Stimulated activated naive B cell treated with anti-CD40 and anti-IgM and Interleukin-4, amounts not matched to agents 10 μg/mL and 1 μg/mL and 100 μg/mL, for 72 hours (primary cell): ENCODE data around the gene SERPINA9.
A peak's percentile ranks its signal among the peaks of the same experiment; 100 is the strongest.
"Not testable (repeated sequence)": the region's sequence is repeated elsewhere in the genome, so short reads cannot be mapped to it uniquely, and the experiment has no call there.

ENCODE experiments used
- ATAC-seq, 2 donors: fragments of 150-1000 bp; cut with Tn5 transposase; replicated peaks; 2 replicates each; pipeline ENCODE4 v1.10.0; 2021; ENCODE audit warnings: moderate library complexity in 1 of 2
- DNase-seq: peaks from one replicate; pipeline ENCODE4 v3.0.0; 2021
- H3K27ac Mint-ChIP-seq: one replicate; pipeline ENCODE4 v1.8.0; 2022; ENCODE audit warnings: mild to moderate bottlenecking, mixed read lengths
- H3K27me3 Mint-ChIP-seq, 2 donors: one replicate each; pipeline ENCODE4 v1.8.0; 2022; ENCODE audit warnings: mixed read lengths in 2 of 2
- H3K36me3 Mint-ChIP-seq, 2 donors: one replicate each; pipeline ENCODE4 v1.8.0; 2022; ENCODE audit warnings: mixed read lengths in 2 of 2, mild to moderate bottlenecking in 1 of 2
- H3K4me1 Mint-ChIP-seq, 2 donors: one replicate each; pipeline ENCODE4 v1.8.0; 2022; ENCODE audit warnings: mixed read lengths in 2 of 2, mild to moderate bottlenecking in 1 of 2
- H3K4me3 Mint-ChIP-seq, 2 donors: one replicate each; pipeline ENCODE4 v1.8.0; 2022; ENCODE audit warnings: mild to moderate bottlenecking in 2 of 2, mixed read lengths in 2 of 2, moderate library complexity in 1 of 2
- H3K9me3 Mint-ChIP-seq, 2 donors: one replicate each; pipeline ENCODE4 v1.8.0; 2022; ENCODE audit warnings: mixed read lengths in 2 of 2, mild to moderate bottlenecking in 1 of 2

Gene SERPINA9

GRCh38 chr14:94446126-94446525 is 29.9 kb downstream of the SERPINA9 start:
- H3K4me1 Mint-ChIP-seq = no peaks in the 10 kb centered on the region
- ATAC-seq = no peak
- no peaks in the 10 kb centered on the region for H3K36me3 Mint-ChIP-seq
- no peak for DNase-seq
- H3K27me3 Mint-ChIP-seq = peaks cover 3 to 5% of the 10 kb centered on the region in 2 donors
- H3K4me3 Mint-ChIP-seq = no peak overlapping the region
- H3K27ac Mint-ChIP-seq = no peak overlapping the region
- H3K9me3 Mint-ChIP-seq = peaks cover 0 to 3% of the 10 kb centered on the region in 2 donors

- H3K36me3 Mint-ChIP-seq = no peaks in the 10 kb centered on the region
- peaks cover 0 to 3% of the 10 kb centered on the region in 2 donors for H3K9me3 Mint-ChIP-seq
- ATAC-seq = no peak
- DNase-seq = no peak
- H3K4me1 Mint-ChIP-seq = no peaks in the 10 kb centered on the region
- H3K27ac Mint-ChIP-seq = no peak overlapping the region
- peaks cover 0 to under 1% of the 10 kb centered on the region in 2 donors for H3K27me3 Mint-ChIP-seq
- H3K4me3 Mint-ChIP-seq = no peak overlapping the region
Observed at GRCh38 chr14:94445003-94445402, 31.0 kb downstream of the SERPINA9 start.

- no peaks in the 10 kb centered on the region for H3K36me3 Mint-ChIP-seq
- no peak overlapping the region for H3K27ac Mint-ChIP-seq
- no peak overlapping the region for H3K4me3 Mint-ChIP-seq
- peaks cover 0 to 3% of the 10 kb centered on the region in 2 donors for H3K9me3 Mint-ChIP-seq
- no peak for DNase-seq
- no peaks in the 10 kb centered on the region for H3K27me3 Mint-ChIP-seq
- H3K4me1 Mint-ChIP-seq = no peaks in the 10 kb centered on the region
- no peak for ATAC-seq
Observed at GRCh38 chr14:94441531-94442205, 34.3 kb downstream of the SERPINA9 start.

GRCh38 chr14:94441130-94441529 is 34.9 kb downstream of the SERPINA9 start:
- Mint-ChIP-seq H3K4me3 (no peak overlapping the region), H3K4me1 (no peaks in the 10 kb centered on the region), H3K36me3 (no peaks in the 10 kb centered on the region), H3K9me3 (peaks cover 0 to 3% of the 10 kb centered on the region in 2 donors), H3K27me3 (no peaks in the 10 kb centered on the region), H3K27ac (no peak overlapping the region)
- ATAC-seq = no peak
- DNase-seq = no peak

- H3K36me3 Mint-ChIP-seq = no peaks in the 10 kb centered on the region
Observed at GRCh38 chr14:94439453-94440057, 36.4 kb downstream of the SERPINA9 start.

GRCh38 chr14:94428610-94429009 is 47.4 kb downstream of the SERPINA9 start:
- Mint-ChIP-seq H3K27ac (no peak overlapping the region), H3K4me3 (no peak overlapping the region), H3K27me3 (peaks cover 15 to 19% of the 10 kb centered on the region in 2 donors), H3K36me3 (no peaks in the 10 kb centered on the region), H3K4me1 (no peaks in the 10 kb centered on the region), H3K9me3 (peaks cover 2 to 10% of the 10 kb centered on the region in 2 donors)
- no peak for ATAC-seq
- DNase-seq = no peak

More at GRCh38 chr14:94439453-94440057, 36.4 kb downstream of the SERPINA9 start:
- Mint-ChIP-seq H3K4me3 (no peak overlapping the region), H3K27ac (no peak overlapping the region), H3K27me3 (peaks cover 0 to 9% of the 10 kb centered on the region in 2 donors), H3K9me3 (peaks cover 0 to 3% of the 10 kb centered on the region in 2 donors), H3K4me1 (no peaks in the 10 kb centered on the region)
- no peak for DNase-seq
- ATAC-seq = no peak

- ATAC-seq = no peak
- H3K36me3 Mint-ChIP-seq = no peaks in the 10 kb centered on the region
- no peak overlapping the region for H3K4me3 Mint-ChIP-seq
- H3K27ac Mint-ChIP-seq = no peak overlapping the region
- peaks cover 14 to 25% of the 10 kb centered on the region in 2 donors for H3K27me3 Mint-ChIP-seq
- DNase-seq = no peak
- peaks cover 2 to 8% of the 10 kb centered on the region in 2 donors for H3K9me3 Mint-ChIP-seq
- peaks cover 0 to 1% of the 10 kb centered on the region in 2 donors for H3K4me1 Mint-ChIP-seq
Observed at GRCh38 chr14:94427016-94427613, 48.9 kb downstream of the SERPINA9 start.

- ATAC-seq (no peak), DNase-seq (no peak)
- H3K27ac Mint-ChIP-seq = no peak overlapping the region
- H3K27me3 Mint-ChIP-seq = peaks cover 10 to 26% of the 10 kb centered on the region in 2 donors
- no peaks in the 10 kb centered on the region for H3K36me3 Mint-ChIP-seq
- H3K9me3 Mint-ChIP-seq = peaks cover 2 to 4% of the 10 kb centered on the region in 2 donors
- peaks cover 0 to 1% of the 10 kb centered on the region in 2 donors for H3K4me1 Mint-ChIP-seq
- H3K4me3 Mint-ChIP-seq = no peak overlapping the region
Observed at GRCh38 chr14:94426526-94426925, 49.5 kb downstream of the SERPINA9 start.

GRCh38 chr14:94424371-94424770 is 51.6 kb downstream of the SERPINA9 start:
- Mint-ChIP-seq H3K27ac (no peak overlapping the region), H3K27me3 (peaks cover 14 to 23% of the 10 kb centered on the region in 2 donors), H3K9me3 (peaks cover 4 to 5% of the 10 kb centered on the region in 2 donors), H3K4me3 (no peak overlapping the region), H3K4me1 (peaks cover 0 to 1% of the 10 kb centered on the region in 2 donors), H3K36me3 (no peaks in the 10 kb centered on the region)
- no peak for ATAC-seq
- DNase-seq = no peak

GRCh38 chr14:94423453-94424056 is 52.4 kb downstream of the SERPINA9 start:
- H3K36me3 Mint-ChIP-seq = no peaks in the 10 kb centered on the region
- H3K4me3 Mint-ChIP-seq = no peak overlapping the region
- DNase-seq = peak; percentile 5
- peaks cover 14 to 23% of the 10 kb centered on the region in 2 donors for H3K27me3 Mint-ChIP-seq
- ATAC-seq = peak; percentile 46 to 52
- H3K27ac Mint-ChIP-seq = no peak overlapping the region
- peaks cover 5 to 7% of the 10 kb centered on the region in 2 donors for H3K9me3 Mint-ChIP-seq
- H3K4me1 Mint-ChIP-seq = peaks cover 0 to 1% of the 10 kb centered on the region in 2 donors

- no peaks in the 10 kb centered on the region for H3K36me3 Mint-ChIP-seq
- peaks cover 14 to 23% of the 10 kb centered on the region in 2 donors for H3K27me3 Mint-ChIP-seq
- DNase-seq = no peak
- H3K4me1 Mint-ChIP-seq = peaks cover 0 to 1% of the 10 kb centered on the region in 2 donors
- H3K4me3 Mint-ChIP-seq = no peak overlapping the region
- H3K9me3 Mint-ChIP-seq = peaks cover 13 to 15% of the 10 kb centered on the region in 2 donors
- ATAC-seq = no peak
- H3K27ac Mint-ChIP-seq = no peak overlapping the region
Observed at GRCh38 chr14:94421316-94421715, 54.7 kb downstream of the SERPINA9 start.

GRCh38 chr14:94417497-94418205 is 58.3 kb downstream of the SERPINA9 start:
- not testable (repeated sequence) for H3K4me1 Mint-ChIP-seq, ATAC-seq, H3K27ac Mint-ChIP-seq, DNase-seq, H3K36me3 Mint-ChIP-seq, H3K27me3 Mint-ChIP-seq, H3K4me3 Mint-ChIP-seq
- peaks cover 13 to 15% of the 10 kb centered on the region in 2 donors for H3K9me3 Mint-ChIP-seq
